Keratinocyte (primary cell): ENCODE results near the gene SKAP1.

Source experiments
- CTCF ChIP-seq, 3 experiments: IDR thresholded peaks in 1 of 3; conservative IDR thresholded peaks in 1 of 3; optimal IDR thresholded peaks in 1 of 3; 2 replicates in 2 of 3; 3 replicates in 1 of 3; pipeline versions ENCODE3 to v1.5.1; 2011; ENCODE audit warnings: low read length in 3 of 3, mild to moderate bottlenecking in 3 of 3, moderate library complexity in 2 of 3, control low read depth in 1 of 3, inconsistent platforms in 1 of 3; ENCODE audit not compliant: insufficient read depth in 2 of 3; ENCODE audit errors: extremely low read depth in 1 of 3
- EZH2 ChIP-seq: IDR thresholded peaks from one replicate; pipeline ENCODE4 v1.6.1; 2012; ENCODE audit warnings: inconsistent platforms, mild to moderate bottlenecking, low read length, moderate library complexity

- TF ChIP-seq CTCF (optimal IDR thresholded peaks at IDR 0.05 in 1 of 3, IDR thresholded peaks at IDR 0.05 in 1 of 3, conservative IDR thresholded peaks at IDR 0.05 in 1 of 3; ENCODE audit: extremely low read depth in 1 of 3, insufficient read depth in 2 of 3, low read length in 3 of 3) = no peak
- TF ChIP-seq EZH2 = no peak
Measured at GRCh38 chr17:48426019-48426665, 3.9 kb downstream of the SKAP1 start.
